VCaP (cell line): ENCODE results near the gene LYST.

Experiments used
- H3K27ac ChIP-seq: fragments of 450-650 bp; 2 replicates; pipeline ENCODE4 v1.5.1; 2017
- TF ChIP-seq, protein P1 (sequence below): fragments of 450-650 bp; conservative IDR thresholded peaks from 2 replicates; pipeline ENCODE4 v1.5.1; 2017; ENCODE audit warnings: mild to moderate bottlenecking, moderate library complexity

The LYST gene

GRCh38 chr1:235721982-235722381, 144.7 kb downstream of the LYST start:
- TF ChIP-seq, protein P1, sequence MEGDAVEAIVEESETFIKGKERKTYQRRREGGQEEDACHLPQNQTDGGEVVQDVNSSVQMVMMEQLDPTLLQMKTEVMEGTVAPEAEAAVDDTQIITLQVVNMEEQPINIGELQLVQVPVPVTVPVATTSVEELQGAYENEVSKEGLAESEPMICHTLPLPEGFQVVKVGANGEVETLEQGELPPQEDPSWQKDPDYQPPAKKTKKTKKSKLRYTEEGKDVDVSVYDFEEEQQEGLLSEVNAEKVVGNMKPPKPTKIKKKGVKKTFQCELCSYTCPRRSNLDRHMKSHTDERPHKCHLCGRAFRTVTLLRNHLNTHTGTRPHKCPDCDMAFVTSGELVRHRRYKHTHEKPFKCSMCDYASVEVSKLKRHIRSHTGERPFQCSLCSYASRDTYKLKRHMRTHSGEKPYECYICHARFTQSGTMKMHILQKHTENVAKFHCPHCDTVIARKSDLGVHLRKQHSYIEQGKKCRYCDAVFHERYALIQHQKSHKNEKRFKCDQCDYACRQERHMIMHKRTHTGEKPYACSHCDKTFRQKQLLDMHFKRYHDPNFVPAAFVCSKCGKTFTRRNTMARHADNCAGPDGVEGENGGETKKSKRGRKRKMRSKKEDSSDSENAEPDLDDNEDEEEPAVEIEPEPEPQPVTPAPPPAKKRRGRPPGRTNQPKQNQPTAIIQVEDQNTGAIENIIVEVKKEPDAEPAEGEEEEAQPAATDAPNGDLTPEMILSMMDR, result no peak
- no peak overlapping the region for H3K27ac ChIP-seq

- TF ChIP-seq, protein P1, result no peak
- no peak overlapping the region for H3K27ac ChIP-seq
Measured at GRCh38 chr1:235720544-235720943, 146.2 kb downstream of the LYST start.

DNA sequence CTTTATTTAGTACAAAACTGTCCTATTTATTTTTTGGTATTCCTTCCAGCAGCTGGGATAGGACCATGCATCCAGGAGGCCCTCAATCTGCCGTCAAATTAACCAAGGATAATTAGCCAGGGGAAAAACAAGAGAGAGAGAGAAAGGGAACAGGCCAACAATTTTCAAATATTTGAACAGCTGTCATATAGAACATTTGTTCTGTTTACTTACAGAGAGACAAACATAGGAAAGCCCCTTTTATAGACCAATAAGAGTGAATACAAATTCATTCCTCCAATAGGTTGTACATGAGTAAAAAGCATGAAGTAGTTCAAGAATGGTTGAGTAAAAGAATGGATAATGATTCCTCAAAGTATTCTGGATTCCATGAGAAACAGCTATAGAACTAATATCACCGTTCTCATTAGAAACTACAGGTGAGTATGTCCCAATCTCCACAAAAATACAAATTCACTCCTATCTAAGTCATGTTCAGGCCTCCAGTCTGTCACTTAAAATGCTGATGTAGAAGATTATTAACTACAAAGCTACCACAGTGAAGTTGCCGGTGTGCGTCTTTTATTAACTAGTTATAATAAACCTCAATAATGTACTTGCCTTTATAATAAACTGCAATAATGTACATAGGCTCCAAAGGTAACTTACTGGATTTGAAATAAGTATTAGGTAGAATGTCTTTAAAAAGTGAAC, 152.4 kb downstream of the LYST start:
- H3K27ac ChIP-seq, result peak overlapping the region; percentile 72
- TF ChIP-seq, protein P1, result no peak

DNA sequence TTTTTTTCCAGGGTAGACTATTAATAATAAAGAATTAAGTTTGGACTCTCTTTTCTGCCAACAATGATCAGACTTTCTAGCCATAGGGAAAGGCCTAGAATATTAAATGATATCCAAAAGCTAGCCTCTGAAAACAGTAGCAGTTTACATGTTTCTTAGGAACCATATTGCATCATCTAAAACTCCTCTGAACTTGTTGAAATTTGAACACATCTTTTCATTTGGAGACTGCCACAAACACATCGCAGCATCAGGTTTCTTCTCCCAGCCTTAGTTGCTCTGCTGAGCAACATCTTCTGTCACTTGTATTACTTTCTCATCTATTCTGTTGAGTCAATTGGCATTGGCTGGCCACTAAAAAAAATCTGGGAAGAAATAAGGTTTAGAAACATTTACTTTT, 153.9 kb downstream of the LYST start:
- H3K27ac ChIP-seq, result no peak overlapping the region
- TF ChIP-seq, protein P1, result no peak

DNA sequence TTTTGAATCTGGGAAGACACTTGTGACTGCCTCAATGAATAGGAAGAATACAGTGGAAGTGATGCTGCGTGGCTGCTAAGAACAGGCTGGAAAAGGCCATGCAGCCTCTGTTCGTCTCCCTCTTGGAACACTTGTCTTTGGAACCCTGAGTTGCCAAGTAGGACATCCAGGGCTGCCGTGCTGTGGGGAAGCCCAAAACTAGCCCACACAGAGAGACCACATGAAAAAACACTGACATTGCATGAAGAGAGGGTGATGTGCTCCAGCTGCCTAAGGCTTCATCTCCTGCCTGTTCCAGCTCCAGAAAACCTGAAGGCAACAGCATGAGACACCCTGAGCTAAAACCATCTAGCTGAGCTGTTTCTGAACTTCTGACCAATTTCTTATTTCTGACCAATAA, 156.0 kb downstream of the LYST start:
- no peak overlapping the region for H3K27ac ChIP-seq

DNA sequence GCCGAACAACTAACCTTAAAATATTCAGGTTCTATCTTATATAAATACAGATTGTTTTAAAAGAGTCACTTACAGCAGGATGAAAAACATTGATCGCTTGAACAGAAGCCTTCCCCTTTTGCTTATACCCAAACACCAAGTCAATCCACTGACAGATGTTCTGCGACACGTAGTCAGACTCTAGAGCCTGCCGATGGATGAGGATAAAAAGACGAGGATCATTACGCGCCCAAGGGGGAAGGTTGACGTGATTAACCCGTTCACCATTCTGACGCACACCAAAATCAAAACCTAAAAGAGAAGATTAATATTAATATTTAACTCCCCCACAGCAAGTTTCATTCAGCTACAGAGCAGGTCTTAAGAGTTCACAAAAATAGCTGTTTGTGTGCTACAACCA, 157.7 kb downstream of the LYST start:
- TF ChIP-seq, protein P1, result no peak
- H3K27ac ChIP-seq, result no peak overlapping the region

More for the DNA sequence above, 156.0 kb downstream of the LYST start:
- TF ChIP-seq, protein P1, result no peak

DNA sequence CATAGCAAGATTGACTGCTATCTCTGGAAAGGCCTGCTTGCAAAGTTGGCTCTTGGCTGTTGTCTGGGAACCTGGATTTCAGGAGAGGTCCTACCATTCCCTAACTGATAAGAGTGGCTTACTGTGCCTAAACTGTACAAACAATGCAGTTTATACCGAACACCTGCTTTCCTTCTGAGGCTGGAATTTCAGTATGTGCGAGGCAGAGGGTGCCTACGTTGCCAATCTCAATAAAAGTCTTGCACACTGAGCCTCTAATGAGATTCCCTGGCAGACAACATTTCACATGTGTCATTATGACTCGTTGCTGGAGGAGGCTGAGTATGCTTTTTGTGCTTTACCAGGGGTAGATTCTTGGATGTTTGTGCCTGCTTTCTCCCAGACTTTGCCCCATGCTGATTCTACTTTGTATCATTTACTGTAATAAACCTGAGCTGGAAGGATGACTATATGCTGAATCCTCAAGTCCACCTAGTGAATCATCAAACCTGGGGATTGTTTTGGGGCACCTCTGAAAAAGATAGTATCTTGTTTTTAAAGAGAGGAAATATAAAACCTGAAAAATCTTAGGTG, 158.2 kb downstream of the LYST start:
- no peak overlapping the region for H3K27ac ChIP-seq
- TF ChIP-seq, protein P1, result no peak
